Prostate gland (tissue), 2 donors: ENCODE measurements around the gene VDR. TPM values are rescaled to one million over a fixed set of nuclear protein-coding genes. Genes with fewer than 3 reads are reported as not detected.

Experiments used
- DNase-seq: peaks from one replicate; pipeline ENCODE4 v3.0.0-alpha.2; 2019; ENCODE audit warnings: low spot score
- H3K27ac ChIP-seq, 2 donors: fragments of 200-600 bp; sonication (generic); 2 replicates each; pipeline ENCODE4 v1.5.1; 2017 to 2019
- H3K27me3 ChIP-seq: fragments of 200-600 bp; sonication (generic); replicated peaks from 2 replicates; pipeline ENCODE4 v1.5.1; 2019; ENCODE audit not compliant: insufficient read depth
- H3K36me3 ChIP-seq, 2 donors: fragments of 200-600 bp; sonication (generic); 1 replicate in 1 of 2; 2 replicates in 1 of 2; pipeline versions ENCODE4 v1.5.1 to v1.8.1; 2017 to 2019
- H3K4me1 ChIP-seq: fragments of 200-600 bp; sonication (generic); replicated peaks from 2 replicates; pipeline ENCODE4 v1.5.1; 2019
- H3K4me3 ChIP-seq, 2 donors: fragments of 200-600 bp; sonication (generic); 2 replicates each; pipeline ENCODE4 v1.5.1; 2017 to 2019
- H3K9me3 ChIP-seq: fragments of 200-600 bp; sonication (generic); 2 replicates; pipeline ENCODE4 v1.5.1; 2017
- POLR2A ChIP-seq: fragments of 450-650 bp; IDR thresholded peaks from one replicate; pipeline ENCODE4 v1.6.1; 2016; ENCODE audit warnings: antibody characterized with exemption, mild to moderate bottlenecking
- POLR2AphosphoS5 ChIP-seq: sonication (generic); formaldehyde crosslinking; IDR thresholded peaks from one replicate; pipeline ENCODE4 v1.6.1; 2017; ENCODE audit warnings: antibody characterized with exemption
- WGBS: methylation state at CpG from one replicate; pipeline ENCODE4 v1.1.5; 2018; 5-methylcytosine and 5-hydroxymethylcytosine counted together
- intact Hi-C: fragments of 100-400 bp; cut with DNase I; formaldehyde crosslinking; loops from one replicate; pipeline ENCODE4 v1.14.2; 2022
- total RNA-seq, 2 donors: library from RNA; depleted of rRNA; stranded (reverse); fragments of >200 nt; gene quantifications; one replicate each; pipeline ENCODE4 v1.1.0, GENCODE V29; 2016
- TF ChIP-seq, protein P1 (sequence below), 4 experiments: fragments of 200-600 bp in 2 of 4; fragments of 450-650 bp in 2 of 4; sonication (generic) in 2 of 4; IDR thresholded peaks; 1 replicate in 3 of 4; 2 replicates in 1 of 4; pipeline ENCODE4 v1.5.1; 2016 to 2019; ENCODE audit warnings: antibody characterized with exemption in 4 of 4, mild to moderate bottlenecking in 2 of 4, moderate library complexity in 2 of 4

VDR gene
- total RNA-seq, 2 donors from 2014 or later, result 3.4 to 4.3 TPM

DNA sequence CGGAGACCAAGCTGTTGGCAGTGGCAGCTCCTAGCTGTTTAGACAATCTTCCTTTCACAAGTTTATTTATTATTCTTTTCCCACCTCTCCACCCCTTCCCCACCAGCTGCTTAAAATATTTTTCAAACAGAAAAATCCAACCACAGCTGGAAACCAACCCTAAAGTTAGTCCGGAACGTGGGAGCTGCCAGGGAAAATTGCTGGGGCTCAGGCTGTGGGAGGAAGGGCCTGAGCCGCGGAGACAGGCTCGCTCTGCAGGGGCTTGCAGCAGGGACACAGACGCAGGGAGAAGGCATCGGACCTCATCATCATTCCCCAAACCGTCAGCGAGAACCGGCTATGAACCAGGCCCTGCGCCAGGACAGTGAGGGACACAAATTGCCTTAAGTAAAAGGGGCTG lies 42.5 kb upstream of the VDR start:
- no peak for DNase-seq
- Histone ChIP-seq H3K36me3 (no peaks in the 10 kb centered on the region), H3K9me3 (no peaks in the 10 kb centered on the region), H3K27ac (no peak overlapping the region), H3K27me3 (no peaks in the 10 kb centered on the region), H3K4me1 (no peaks in the 10 kb centered on the region), H3K4me3 (no peak overlapping the region)
- WGBS, result 48% methylated on average over 12 of the region's 12 CpGs
- intact Hi-C loops, result no loop called here
- TF ChIP-seq POLR2A (no peak), POLR2AphosphoS5 (no peak)
- TF ChIP-seq, protein P1, sequence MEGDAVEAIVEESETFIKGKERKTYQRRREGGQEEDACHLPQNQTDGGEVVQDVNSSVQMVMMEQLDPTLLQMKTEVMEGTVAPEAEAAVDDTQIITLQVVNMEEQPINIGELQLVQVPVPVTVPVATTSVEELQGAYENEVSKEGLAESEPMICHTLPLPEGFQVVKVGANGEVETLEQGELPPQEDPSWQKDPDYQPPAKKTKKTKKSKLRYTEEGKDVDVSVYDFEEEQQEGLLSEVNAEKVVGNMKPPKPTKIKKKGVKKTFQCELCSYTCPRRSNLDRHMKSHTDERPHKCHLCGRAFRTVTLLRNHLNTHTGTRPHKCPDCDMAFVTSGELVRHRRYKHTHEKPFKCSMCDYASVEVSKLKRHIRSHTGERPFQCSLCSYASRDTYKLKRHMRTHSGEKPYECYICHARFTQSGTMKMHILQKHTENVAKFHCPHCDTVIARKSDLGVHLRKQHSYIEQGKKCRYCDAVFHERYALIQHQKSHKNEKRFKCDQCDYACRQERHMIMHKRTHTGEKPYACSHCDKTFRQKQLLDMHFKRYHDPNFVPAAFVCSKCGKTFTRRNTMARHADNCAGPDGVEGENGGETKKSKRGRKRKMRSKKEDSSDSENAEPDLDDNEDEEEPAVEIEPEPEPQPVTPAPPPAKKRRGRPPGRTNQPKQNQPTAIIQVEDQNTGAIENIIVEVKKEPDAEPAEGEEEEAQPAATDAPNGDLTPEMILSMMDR (IDR thresholded peaks at IDR 0.05), result no peak

DNA sequence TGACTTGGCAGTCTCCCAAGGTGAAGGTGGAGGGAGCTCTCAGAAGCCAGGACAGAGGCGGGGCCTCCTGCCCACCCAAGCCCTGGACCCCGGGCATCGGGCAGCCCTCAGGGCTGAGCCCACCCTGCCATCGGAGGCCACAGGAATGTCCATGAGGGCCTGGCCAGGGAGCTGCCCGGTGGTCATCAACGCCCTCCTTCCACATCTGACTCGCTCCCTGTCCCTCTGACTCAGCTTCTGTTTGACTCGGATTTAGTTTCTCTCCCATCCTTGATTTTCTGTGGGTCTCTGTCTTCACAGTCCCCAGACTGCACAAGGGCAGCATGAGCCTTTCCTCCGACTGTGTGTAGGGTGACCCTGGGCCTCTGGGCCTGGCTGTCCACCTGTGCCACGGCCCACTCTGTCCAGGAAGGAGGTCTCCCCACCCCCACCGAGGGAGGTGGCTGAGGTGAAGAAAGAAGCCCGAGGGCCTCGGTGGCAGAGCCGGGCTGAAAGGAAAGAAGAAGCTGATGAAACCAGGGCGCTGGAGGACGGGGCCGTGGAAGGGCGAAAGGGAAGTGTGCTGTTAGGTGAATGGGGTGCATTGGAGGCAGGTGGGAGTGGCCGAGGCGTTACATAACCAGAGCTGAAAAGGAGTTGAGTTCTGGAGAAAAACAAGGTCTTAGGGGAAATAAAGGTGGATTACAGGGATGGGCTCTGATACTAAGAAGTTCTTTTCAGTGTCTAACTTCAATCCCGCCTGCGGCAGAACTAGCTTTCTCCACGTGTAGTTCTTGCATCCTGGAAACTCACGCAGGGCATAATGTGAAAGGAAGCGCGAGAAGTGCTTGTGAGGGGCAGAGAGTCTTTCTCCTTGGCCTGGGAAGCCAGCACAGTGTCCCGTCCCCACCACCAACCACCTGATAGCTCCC lies 41.9 kb upstream of the VDR start:
- intact Hi-C loops, result no loop called here
- no peak for DNase-seq
- no peaks in the 10 kb centered on the region for H3K4me1 ChIP-seq
- no peaks in the 10 kb centered on the region for H3K36me3 ChIP-seq
- TF ChIP-seq POLR2AphosphoS5 (no peak), POLR2A (no peak)
- TF ChIP-seq, protein P1 (IDR thresholded peaks at IDR 0.05), result no peak
- H3K27me3 ChIP-seq, result no peaks in the 10 kb centered on the region
- H3K9me3 ChIP-seq, result no peaks in the 10 kb centered on the region
- 79% methylated on average over 25 of the region's 27 CpGs for WGBS
- H3K4me3 ChIP-seq, result no peak overlapping the region
- no peak overlapping the region for H3K27ac ChIP-seq

DNA sequence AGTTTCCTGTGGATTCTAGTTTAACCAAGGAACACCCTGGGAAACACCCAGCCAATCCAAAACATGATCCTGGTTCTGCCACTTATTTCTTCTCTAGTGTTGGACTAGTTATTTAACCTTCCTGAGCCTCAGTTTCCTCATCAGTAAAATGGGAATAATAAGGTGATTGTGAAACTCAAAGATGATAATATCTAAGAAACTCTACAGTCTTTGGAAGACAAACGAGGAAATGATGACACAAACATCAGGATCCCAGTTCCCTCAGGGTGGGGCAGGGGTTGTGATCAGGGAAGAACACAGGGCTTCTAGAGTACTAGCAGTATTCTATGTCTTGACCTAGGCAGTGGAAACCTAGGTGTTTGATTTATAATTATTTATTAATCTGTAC lies 40.5 kb upstream of the VDR start:
- Histone ChIP-seq H3K36me3 (no peaks in the 10 kb centered on the region), H3K9me3 (no peaks in the 10 kb centered on the region), H3K27ac (no peak overlapping the region), H3K4me1 (no peaks in the 10 kb centered on the region), H3K27me3 (no peaks in the 10 kb centered on the region), H3K4me3 (no peak overlapping the region)
- 35% methylated on average over 1 of the region's 1 CpG for WGBS
- TF ChIP-seq POLR2AphosphoS5, result no peak
- no peak for TF ChIP-seq POLR2A
- TF ChIP-seq, protein P1 (IDR thresholded peaks at IDR 0.05), result no peak
- DNase-seq, result no peak
- intact Hi-C loops, result no loop called here

DNA sequence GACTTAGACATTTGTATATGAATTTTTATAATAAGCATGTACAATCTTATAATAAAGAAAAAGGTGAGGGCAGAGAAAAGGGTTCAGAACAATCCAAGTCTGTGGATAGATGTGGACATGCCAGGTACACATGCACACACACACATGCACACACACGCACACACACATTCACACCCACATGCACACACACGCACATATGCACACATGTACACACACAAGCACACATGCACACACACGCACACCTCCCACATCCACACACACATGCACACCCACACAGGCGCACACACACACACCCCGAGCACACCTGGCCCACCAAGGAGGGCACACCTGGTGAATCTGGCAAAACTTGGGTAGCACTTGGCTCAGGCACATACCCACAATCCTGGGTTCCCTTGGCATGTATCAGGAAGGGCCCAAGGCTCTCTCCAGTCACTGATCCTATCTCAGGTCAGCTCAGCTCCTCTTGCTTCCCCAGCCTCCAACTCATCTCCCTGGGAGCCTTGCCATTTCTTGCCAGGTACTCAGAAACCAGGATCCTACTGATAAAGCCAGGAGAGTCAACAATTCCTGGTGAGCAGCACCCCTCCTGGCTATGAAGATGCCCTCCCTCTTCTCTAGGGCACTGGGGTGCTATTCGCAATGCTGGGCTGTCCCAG lies 40.0 kb upstream of the VDR start:
- TF ChIP-seq, protein P1 (IDR thresholded peaks at IDR 0.05), result no peak
- no peak for TF ChIP-seq POLR2AphosphoS5
- Histone ChIP-seq H3K4me3 (no peak overlapping the region), H3K9me3 (no peaks in the 10 kb centered on the region), H3K4me1 (no peaks in the 10 kb centered on the region), H3K27ac (no peak overlapping the region), H3K36me3 (no peaks in the 10 kb centered on the region), H3K27me3 (no peaks in the 10 kb centered on the region)
- 87% methylated on average over 6 of the region's 6 CpGs for WGBS
- DNase-seq, result no peak
- intact Hi-C loops, result no loop called here
